Measurements from ENCODE around the gene PBOV1.

- TF ChIP-seq CTCF (IDR thresholded peaks at IDR 0.05) (no peak), POLR2A (IDR thresholded peaks at IDR 0.05; ENCODE audit: low read length) (no peak), CBX2 (IDR thresholded peaks at IDR 0.05; ENCODE audit: borderline replicate concordance, low read depth) (no peak), MAZ (IDR thresholded peaks at IDR 0.05; ENCODE audit: borderline replicate concordance, low read depth, low read length) (no peak), KDM5A (IDR thresholded peaks at IDR 0.05) (no peak), MAX (IDR thresholded peaks at IDR 0.05) (no peak), MAFK (IDR thresholded peaks at IDR 0.05; ENCODE audit: partially characterized antibody) (no peak), REST (IDR thresholded peaks at IDR 0.05) (no peak), BHLHE40 (IDR thresholded peaks at IDR 0.05; ENCODE audit: low read depth, low read length) (no peak), RCOR1 (IDR thresholded peaks at IDR 0.05; ENCODE audit: low read depth, low read length) (no peak)
These were observed 21.5 kb upstream of the PBOV1 start for GRCh38 chr6:138239774-138240173.

Measured in A549 (cell line).